AG04450 (cell line): ENCODE results near the gene PLA2G7. TPM values are rescaled to one million over a fixed set of nuclear protein-coding genes. Genes with fewer than 3 reads are reported as not detected.
"Not testable (repeated sequence)": the region's sequence is repeated elsewhere in the genome, so short reads cannot be mapped to it uniquely, and the experiment has no call there.

Source experiments
- CTCF ChIA-PET: fragments of 300-600, 350-600 bp; formaldehyde crosslinking; extraction: SDS; loops from one replicate; lab custom pipeline; 2022; ENCODE audit warnings: antibody characterized with exemption, inconsistent platforms; lab: Charles Lee
- POLR2A ChIA-PET: fragments of 350-600 bp; formaldehyde crosslinking; extraction: SDS; loops from one replicate; lab custom pipeline; 2021; ENCODE audit warnings: antibody characterized with exemption, inconsistent platforms; lab: Yijun Ruan, JAX
- DNase-seq: peaks from one replicate; pipeline ENCODE4 v3.0.0-alpha.2; 2011; ENCODE audit warnings: low read depth, low spot score
- H3K27ac ChIP-seq: one replicate; pipeline ENCODE4 v1.5.1; 2012; ENCODE audit warnings: low read depth, low read length, control low read depth
- H3K27me3 ChIP-seq: one replicate; pipeline ENCODE4 v1.6.0; 2012; ENCODE audit warnings: low read length; ENCODE audit not compliant: control insufficient read depth, insufficient read depth
- H3K4me3 ChIP-seq: 2 replicates; pipeline ENCODE4 v1.5.1; 2011; ENCODE audit warnings: mild to moderate bottlenecking, low read depth, low read length, control low read depth
- H3K9me3 ChIP-seq: 2 replicates; pipeline ENCODE4 v1.5.1; 2012; ENCODE audit warnings: low read length; ENCODE audit not compliant: control insufficient read depth, insufficient read depth
- polyA plus RNA-seq: library from polyadenylated mRNA; depleted of rRNA; stranded (reverse); fragments of >200 nt; gene quantifications from 2 replicates; pipeline ENCODE4 v1.2.3, GENCODE V29; 2011
- TF ChIP-seq, protein P1 (sequence below): IDR thresholded peaks from 2 replicates; pipeline ENCODE4 v1.5.1; 2011; ENCODE audit warnings: low read depth, low read length, control low read depth, inconsistent platforms

Gene PLA2G7
- polyA plus RNA-seq, 1 experiment, result not detected

DNA sequence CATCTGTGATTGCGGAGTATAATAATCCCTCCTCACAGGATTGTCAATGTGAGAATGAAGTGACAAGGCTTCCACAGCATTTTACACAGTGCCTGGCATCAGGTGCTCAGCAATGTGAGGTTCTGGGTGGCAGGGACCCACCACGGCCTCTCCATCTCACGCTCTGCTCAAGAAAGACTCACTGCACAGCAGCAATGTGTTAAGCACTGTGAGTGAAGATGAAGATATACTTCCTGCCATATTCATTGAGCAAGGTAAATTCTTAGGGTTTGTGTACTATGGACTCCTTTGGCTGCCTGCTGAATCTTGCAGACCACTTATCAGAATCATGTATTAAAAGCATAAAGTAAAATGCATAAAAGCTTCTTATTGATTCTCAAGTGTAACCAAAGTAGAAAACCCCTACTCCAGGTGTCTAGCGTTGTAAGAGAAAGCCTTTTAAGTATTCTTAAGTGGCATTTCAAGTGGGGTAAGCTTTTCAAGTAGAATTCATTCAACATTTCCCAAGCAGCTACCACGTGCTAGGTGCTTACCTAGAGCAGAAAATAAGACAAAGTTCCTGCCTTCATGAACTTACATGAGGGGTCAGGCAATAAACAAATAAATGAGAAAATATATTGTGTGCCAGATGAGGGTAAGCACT, 41.0 kb upstream of the PLA2G7 start:
- POLR2A ChIA-PET, result no interaction called here
- DNase-seq, result no peak
- Histone ChIP-seq H3K27ac (no peak overlapping the region), H3K9me3 (no peaks in the 10 kb centered on the region; the same call in 1 of the 2 replicates), H3K27me3 (no peaks in the 10 kb centered on the region), H3K4me3 (no peak overlapping the region)
- CTCF ChIA-PET, result no interaction called here
- TF ChIP-seq, protein P1, sequence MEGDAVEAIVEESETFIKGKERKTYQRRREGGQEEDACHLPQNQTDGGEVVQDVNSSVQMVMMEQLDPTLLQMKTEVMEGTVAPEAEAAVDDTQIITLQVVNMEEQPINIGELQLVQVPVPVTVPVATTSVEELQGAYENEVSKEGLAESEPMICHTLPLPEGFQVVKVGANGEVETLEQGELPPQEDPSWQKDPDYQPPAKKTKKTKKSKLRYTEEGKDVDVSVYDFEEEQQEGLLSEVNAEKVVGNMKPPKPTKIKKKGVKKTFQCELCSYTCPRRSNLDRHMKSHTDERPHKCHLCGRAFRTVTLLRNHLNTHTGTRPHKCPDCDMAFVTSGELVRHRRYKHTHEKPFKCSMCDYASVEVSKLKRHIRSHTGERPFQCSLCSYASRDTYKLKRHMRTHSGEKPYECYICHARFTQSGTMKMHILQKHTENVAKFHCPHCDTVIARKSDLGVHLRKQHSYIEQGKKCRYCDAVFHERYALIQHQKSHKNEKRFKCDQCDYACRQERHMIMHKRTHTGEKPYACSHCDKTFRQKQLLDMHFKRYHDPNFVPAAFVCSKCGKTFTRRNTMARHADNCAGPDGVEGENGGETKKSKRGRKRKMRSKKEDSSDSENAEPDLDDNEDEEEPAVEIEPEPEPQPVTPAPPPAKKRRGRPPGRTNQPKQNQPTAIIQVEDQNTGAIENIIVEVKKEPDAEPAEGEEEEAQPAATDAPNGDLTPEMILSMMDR, result no peak

DNA sequence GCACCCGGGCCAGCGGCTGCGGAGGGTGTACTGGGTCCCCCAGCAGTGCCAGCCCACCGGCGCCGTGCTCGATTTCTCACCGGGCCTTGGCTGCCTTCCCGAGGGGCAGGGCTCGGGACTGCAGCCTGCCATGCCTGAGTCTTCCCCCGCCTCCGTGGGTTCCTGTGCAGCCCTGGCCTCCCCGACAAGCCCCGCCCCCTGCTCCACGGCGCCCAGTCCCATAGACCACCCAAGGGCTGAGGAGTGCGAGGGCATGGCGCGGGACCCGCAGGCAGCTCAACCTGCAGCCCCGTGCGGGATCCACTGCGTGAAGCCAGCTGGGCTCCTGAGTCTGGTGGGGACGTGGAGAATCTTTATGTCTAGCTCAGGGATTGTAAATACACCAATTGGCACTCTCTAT, 39.6 kb upstream of the PLA2G7 start:
- POLR2A ChIA-PET, CTCF ChIA-PET, H3K27me3 ChIP-seq, H3K27ac ChIP-seq, H3K4me3 ChIP-seq, H3K9me3 ChIP-seq, DNase-seq: not testable (repeated sequence)

DNA sequence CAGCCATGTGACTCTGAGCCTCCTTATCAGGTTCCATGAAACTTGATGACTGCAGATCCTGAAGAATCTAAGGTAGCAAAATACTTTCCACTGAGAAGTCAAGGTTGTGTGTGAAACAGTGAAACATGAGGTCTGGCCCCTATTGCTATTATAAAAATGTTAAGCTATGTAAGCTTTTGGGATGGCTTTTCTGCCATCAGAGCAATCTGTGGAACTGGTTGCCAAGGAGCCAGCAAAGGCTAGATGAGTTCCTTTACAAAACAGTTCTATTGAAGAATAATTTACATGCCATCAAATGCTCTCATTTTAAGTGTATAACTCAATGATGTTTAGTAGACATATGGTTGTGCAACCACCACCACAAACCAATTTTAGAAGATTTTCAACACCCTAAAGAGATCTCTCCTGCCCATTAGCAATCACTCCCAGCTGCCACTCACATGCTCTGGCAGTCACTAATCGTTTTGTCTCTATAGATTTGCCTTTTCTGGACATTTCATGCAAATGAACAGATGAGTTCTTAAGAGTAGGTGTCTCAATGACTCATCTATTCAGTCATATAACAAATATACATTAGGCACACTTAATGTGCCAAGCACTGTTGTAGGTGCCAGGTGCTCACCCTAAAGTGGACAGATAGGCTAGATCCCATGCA, 38.2 kb upstream of the PLA2G7 start:
- no peak overlapping the region for H3K4me3 ChIP-seq
- ChIA-PET CTCF (no interaction called here), POLR2A (no interaction called here)
- no peaks in the 10 kb centered on the region for H3K27me3 ChIP-seq
- no peak overlapping the region for H3K27ac ChIP-seq
- no peaks in the 10 kb centered on the region; the same call in 1 of the 2 replicates for H3K9me3 ChIP-seq
- no peak for DNase-seq
- TF ChIP-seq, protein P1, result no peak

DNA sequence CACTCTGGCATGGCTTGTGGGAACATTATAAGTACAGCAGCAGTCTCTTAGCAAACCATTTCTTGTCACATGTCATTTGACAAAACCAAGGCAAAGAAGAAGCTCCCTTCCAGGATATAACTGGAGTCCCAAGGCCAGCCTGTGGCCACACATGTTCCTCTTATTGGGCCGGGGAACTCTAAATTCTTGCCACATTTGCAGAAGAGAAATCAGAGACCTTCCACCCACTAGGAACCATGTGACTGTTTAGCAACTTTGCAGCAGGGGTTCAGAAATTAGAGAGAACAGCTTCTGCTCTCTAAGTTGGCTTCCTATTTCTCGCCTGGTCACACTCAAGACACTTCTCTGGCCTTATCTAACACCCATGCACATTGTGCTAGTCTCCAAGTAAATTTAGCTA, 37.6 kb upstream of the PLA2G7 start:
- TF ChIP-seq, protein P1, result no peak
- ChIA-PET CTCF (no interaction called here), POLR2A (no interaction called here)
- Histone ChIP-seq H3K27ac (no peak overlapping the region), H3K4me3 (no peak overlapping the region), H3K9me3 (no peaks in the 10 kb centered on the region; the same call in 1 of the 2 replicates), H3K27me3 (no peaks in the 10 kb centered on the region)
- DNase-seq, result no peak

DNA sequence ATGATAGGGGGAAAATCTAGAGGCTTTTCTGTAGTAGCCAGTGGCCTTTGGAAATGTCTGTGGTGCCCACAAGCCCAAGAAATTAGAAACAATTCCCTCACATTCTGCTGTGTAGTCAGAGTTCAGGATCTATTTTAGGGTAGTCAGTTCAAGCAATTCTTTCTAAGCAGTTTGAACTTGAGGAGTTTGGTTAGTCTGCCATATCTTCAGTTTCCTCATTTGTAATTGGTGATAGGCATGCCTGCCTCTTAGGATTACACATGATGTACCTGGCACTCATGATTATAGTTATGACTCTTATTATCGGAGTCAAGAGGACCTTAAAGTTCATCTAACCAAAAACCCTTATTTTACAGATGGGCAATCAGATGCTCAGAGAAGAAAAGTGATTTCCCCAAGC, 36.8 kb upstream of the PLA2G7 start:
- no peak overlapping the region for H3K4me3 ChIP-seq
- TF ChIP-seq, protein P1, result no peak
- DNase-seq, result no peak
- H3K27ac ChIP-seq, result no peak overlapping the region
- no peaks in the 10 kb centered on the region for H3K27me3 ChIP-seq
- POLR2A ChIA-PET, result no interaction called here
- no peaks in the 10 kb centered on the region; the same call in 1 of the 2 replicates for H3K9me3 ChIP-seq
- CTCF ChIA-PET, result no interaction called here
